Vagina (tissue), 2 donors: ENCODE data around the gene FGF12.

Experiments used
- CTCF ChIP-seq, 3 experiments: fragments of 450-650 bp in 2 of 3; fragments of 200-600 bp in 1 of 3; sonication (generic) in 1 of 3; IDR thresholded peaks; one replicate each; pipeline ENCODE4 v1.5.1; 2017 to 2019; ENCODE audit warnings: antibody characterized with exemption in 3 of 3, mild to moderate bottlenecking in 2 of 3, moderate library complexity in 2 of 3
- POLR2AphosphoS5 ChIP-seq, 2 donors: sonication (generic); formaldehyde crosslinking; IDR thresholded peaks; one replicate each; pipeline ENCODE4 v1.9.0; 2017; ENCODE audit warnings: antibody characterized with exemption in 2 of 2, mild to moderate bottlenecking in 2 of 2, low read depth in 1 of 2; ENCODE audit not compliant: insufficient read depth in 1 of 2

- TF ChIP-seq CTCF (IDR thresholded peaks at IDR 0.05) (no peak), POLR2AphosphoS5 (IDR thresholded peaks at IDR 0.05; ENCODE audit: insufficient read depth in 1 of 2, low read depth in 1 of 2) (no peak)
These were observed 3.9 kb upstream of the FGF12 start for GRCh38 chr3:192731233-192731632.
